Measurements from ENCODE around the gene OGDHL. TPM values are rescaled to one million over a fixed set of nuclear protein-coding genes. Genes with fewer than 3 reads are reported as not detected.
"Not testable (repeated sequence)": the region's sequence is repeated elsewhere in the genome, so short reads cannot be mapped to it uniquely, and the experiment has no call there.

OGDHL gene
- total RNA-seq, 2 donors from 2014 or later = 1.1 to 1.3 TPM

DNA sequence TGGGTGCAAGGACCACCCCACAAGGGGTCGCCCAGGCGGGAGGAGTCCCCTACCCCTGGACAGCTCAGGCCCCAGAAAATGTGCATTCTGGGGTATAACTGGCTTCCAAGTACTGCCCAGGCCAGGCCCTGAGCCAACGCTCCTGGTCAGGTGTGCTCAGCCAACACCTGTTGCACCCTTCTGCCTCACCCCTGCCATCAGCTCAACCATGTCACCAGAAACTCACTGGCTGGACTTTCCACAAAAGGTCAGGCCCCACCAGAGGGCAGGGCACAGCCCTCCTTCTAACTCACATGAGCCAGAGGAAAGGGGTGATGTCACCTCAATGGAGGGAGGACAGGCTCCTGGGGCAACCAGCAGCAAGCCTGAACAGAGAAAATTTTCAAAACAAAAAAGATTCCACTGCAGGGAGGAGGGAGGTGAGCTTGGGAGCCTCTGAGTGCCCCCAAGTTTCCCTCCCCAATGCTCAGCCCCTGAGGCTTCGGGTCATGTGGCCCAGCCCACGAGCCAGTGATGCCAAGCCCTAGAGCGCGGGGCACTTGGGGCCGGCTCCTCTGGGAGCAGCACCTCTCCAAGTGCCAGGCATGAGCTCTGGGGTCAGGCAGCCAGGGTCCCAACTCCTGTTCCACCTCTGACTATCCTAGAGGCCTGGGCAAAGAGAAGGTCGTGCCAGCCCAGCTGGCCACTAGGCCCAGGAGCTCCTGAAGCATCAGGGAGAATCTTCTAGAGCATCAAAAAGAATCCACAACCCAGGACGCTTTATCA is 2.2 kb downstream of the OGDHL start:
- ATAC-seq = no peak

DNA sequence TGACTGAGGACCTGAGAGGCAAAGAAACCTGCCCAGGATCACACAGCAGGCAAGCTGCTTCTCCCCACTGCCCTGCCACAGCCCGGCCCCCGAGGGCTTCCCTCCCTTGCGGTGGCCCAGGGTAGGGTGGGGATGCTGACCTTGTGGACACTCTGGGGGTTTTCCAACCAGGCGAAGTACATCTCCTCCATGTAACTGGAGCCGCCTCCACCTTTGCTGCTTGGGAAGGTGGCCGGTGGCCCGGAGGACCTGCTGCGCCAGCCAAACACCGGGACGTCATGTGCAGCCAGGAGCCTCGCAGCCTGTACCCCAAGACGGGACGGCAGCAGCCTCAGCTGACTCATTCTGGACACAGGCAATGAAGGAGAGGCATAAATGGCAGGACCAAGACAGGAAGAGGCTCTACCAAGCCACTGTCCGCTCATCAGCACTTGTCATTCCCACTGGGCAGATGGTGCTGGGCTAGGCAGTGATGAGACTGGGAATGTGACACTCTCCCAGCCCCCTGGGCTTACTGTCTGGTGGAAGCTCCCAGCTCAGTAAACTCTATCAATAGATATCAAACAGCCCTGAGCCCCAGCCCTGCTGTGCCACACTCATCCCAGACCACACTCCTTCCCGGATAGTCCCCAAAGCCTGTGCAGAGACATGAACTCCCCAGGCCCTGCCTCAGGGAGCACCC is 3.7 kb downstream of the OGDHL start:
- DNase-seq = no peak
- ATAC-seq = no peak
- intact Hi-C loops (cut with DNase I, micrococcal nuclease) = no loop called here

More for the DNA sequence above, 2.2 kb downstream of the OGDHL start:
- intact Hi-C loops (cut with DNase I, micrococcal nuclease) = no loop called here
- DNase-seq = no peak

DNA sequence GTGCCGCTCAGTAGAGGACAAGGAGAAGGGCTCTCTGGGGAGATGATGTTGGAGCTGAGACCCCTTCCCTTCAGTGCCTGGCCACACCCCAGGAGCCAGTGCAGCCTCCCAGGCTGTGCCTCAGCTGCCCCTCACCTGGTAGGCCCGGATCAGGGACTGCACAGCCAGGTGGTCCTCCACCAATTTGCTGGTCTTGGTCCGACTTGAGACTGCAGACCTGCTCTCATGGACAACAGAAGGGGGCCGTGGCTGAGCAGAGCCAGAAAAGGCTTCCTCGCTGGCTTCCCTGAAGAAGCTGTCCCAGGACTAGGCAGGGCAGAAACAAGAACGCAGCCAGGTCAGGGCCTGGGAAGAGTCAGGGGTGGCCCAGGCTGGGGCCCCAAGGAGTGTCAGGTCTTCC is 5.5 kb downstream of the OGDHL start:
- ATAC-seq (no peak), DNase-seq (no peak)
- intact Hi-C loops (cut with DNase I, micrococcal nuclease) = no loop called here

DNA sequence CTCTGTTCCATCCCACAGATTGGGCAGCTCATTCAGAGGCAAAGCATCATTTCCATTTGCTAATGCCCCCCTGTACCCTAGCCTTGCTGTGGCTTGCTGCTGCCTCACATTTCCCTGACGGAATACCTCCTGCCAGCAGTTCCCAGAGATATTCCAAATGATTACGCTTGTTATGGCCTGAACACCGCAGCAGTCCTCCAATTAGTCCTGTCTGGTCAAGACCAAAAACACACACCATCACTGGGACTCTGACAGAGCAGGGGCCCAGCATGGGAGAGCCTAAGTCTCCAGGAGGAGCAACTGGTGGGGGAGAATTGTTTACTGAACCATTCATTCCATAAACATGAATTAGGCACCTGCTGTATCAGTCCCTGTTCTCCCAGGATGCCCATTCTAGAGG is 6.1 kb downstream of the OGDHL start:
- DNase-seq = no peak
- intact Hi-C loops (cut with DNase I, micrococcal nuclease) = no loop called here
- no peak for ATAC-seq

DNA sequence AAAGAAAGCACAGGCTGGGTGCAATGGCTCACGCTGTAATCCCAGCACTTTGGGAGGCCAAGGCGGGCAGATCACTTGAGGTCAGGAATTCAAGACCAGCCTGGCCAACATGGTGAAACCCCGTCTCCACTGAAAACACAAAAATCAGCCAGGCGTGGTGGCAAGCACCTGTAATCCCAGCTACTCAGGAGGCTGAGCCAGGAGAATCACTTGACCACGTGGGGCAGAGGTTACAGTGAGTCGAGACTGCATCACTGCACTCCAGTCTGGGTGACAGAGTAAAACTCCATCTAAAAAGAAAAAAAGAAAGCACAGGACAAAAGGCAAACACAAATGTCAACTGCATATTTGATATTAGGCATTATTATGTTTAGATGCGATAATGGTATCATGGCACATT is 7.2 kb downstream of the OGDHL start:
- ATAC-seq; intact Hi-C loops (cut with DNase I, micrococcal nuclease); DNase-seq: not testable (repeated sequence)

DNA sequence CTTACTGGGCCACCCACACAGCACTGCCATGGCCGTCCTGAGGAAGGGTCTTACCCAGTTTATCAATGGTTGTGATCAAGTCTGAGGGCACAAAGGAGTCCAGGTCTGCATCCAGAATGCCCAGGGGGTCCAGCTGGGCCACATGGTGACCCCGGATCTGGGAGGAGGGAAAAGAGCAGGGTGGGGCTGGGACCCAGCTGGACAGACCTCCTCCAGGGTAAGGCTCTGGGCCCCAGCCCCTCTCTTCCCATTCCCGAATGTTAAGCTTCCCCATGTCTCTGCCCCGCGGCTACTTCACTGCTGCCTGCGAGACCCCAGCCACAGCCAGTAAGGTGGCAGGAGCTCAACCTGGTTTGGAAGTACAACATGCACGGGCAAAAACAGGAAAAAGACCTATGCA is 9.5 kb downstream of the OGDHL start:
- DNase-seq (no peak), ATAC-seq (no peak)
- intact Hi-C loops (cut with DNase I, micrococcal nuclease) = no loop called here

DNA sequence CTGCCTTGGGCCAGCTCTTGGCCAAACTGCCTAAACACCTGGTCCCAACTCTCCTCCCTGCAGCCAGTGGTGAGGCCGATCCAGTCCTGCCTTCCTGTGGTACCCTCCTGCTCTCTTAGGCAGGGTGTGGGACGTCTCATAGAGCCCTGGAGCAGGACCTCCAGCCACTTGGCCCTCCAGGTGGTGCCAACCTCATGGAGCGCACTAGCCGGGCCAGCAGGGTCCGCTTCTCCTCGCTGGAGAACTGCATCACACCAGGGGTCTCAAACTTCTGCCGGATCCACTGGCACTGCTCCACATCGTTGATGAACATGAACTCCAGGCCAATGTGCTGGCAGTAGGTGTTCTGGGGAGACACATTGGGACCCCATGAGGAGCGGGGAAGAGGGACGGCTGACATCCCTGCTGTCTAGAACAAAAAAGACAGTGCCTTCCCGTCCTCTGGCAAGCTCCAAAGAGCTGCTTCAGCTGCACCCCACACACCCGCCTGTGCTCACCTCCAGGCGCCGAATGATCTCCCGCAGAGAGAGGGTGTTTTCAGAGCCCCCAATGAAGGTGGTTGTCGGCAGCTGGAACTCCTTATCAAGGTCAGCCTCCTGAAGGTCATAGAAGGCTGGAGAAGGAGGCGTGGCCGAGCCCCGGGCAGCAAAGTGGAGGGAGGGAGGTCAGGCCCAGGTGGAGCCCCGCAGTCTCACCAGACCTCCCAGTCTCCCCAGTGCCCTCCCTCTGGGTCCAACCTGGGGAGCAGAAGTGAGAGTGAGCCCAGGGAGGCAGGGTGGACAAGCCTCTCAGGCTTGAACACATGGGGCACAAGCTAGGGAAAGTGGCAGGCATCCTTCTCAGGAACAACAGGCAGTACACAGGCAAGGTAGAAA is 10.2 kb downstream of the OGDHL start:
- no peak for DNase-seq
- intact Hi-C loops (cut with DNase I, micrococcal nuclease) = no loop called here
- ATAC-seq = no peak

- no peak for ATAC-seq
- no peak for DNase-seq
- intact Hi-C loops (cut with DNase I, micrococcal nuclease) = no loop called here
Measured at GRCh38 chr10:49751216-49751615, 10.9 kb downstream of the OGDHL start.

DNA sequence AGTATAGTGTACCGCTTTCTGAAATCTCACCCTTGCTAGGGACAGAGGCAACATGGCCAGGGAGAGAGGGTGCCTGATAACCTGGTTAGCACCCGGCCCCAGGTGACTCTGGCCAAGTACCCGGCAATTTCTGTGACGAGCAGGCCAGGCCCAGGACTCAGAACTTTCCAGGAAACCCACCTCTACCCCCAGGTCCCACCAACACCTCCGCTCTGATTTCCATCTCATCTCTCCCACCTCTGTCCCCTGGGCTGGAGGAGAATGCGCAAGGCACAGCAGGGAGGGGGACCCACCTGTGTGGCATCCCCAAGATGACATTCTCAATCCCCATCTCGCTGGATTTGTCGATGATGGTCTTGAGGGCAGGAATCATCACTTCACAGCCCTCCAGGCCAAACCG is 11.6 kb downstream of the OGDHL start:
- intact Hi-C loops (cut with DNase I, micrococcal nuclease) = no loop called here
- no peak for DNase-seq
- ATAC-seq = no peak

DNA sequence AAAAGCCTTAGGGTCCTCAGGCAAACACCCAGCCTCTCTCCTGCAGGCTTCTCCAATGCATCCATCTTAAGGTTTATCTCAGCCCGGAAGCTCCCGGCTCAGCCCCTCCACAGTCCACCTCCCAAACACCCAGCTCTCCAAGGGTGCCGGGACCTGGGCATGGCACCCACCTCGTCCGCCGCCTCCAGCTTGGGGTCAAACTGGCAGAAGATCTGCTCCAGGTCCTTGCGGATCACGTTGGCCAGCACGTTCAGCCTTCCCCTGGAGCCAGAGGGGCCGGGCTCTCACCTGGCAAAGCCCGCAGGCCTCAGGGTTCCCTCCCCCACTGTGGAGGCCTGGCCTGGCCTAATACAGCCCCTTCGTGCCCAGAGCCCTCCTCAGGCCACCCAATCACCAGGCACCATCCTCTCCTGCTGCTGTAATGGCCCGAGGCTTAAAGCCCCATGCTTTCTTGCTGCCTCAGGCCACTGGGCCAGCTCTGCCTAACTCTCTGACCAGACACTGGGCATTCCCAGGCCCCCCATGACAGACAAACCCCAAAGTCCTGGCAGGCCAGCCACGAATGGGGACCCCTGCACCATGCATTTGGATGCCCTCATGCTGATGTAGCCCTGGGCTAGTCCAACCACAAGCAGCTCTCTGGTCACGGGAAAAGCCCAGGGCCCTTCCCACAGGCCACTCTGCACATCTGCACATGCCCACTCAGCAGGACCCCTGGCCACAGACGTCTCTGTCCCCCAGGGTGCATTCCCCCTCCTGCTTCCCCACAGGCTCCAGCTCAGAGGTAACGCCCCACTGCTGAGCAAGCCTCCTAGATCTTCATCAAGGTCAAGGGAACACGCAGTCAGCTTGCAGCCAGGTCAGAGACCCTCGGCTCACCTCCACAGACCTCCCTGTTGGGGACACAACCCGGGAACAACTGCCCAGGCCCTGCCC is 12.3 kb downstream of the OGDHL start:
- no peak for DNase-seq
- intact Hi-C loops (cut with DNase I, micrococcal nuclease) = no loop called here
- no peak for ATAC-seq

GRCh38 chr10:49749144-49749543 is 13.0 kb downstream of the OGDHL start:
- ATAC-seq = no peak
- intact Hi-C loops (cut with DNase I, micrococcal nuclease) = no loop called here
- no peak for DNase-seq

- DNase-seq (no peak), ATAC-seq (no peak)
- intact Hi-C loops (cut with DNase I, micrococcal nuclease) = no loop called here
Measured at GRCh38 chr10:49748006-49748405, 14.1 kb downstream of the OGDHL start.

DNA sequence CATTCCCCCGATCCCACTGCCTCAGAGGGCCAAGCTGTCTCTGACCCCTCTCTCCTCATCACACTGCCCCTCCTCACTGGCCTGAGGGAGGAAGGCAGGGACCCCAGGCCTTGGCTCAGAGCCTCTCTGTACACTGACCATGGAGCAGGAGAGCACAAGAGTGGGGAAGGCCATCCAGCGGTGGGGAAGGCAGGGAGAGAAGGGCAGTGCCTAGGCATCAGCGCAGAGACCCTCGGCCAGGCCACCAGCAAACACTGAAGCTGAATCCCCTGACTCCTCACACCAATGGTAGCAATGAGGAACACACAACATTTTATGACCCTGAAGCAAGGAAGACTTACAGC is 14.8 kb downstream of the OGDHL start:
- ATAC-seq (no peak), DNase-seq (no peak)
- intact Hi-C loops (cut with DNase I, micrococcal nuclease) = no loop called here

- DNase-seq = no peak
- no peak for ATAC-seq
- intact Hi-C loops (cut with DNase I, micrococcal nuclease) = no loop called here
Measured at GRCh38 chr10:49746626-49747302, 15.4 kb downstream of the OGDHL start.

DNA sequence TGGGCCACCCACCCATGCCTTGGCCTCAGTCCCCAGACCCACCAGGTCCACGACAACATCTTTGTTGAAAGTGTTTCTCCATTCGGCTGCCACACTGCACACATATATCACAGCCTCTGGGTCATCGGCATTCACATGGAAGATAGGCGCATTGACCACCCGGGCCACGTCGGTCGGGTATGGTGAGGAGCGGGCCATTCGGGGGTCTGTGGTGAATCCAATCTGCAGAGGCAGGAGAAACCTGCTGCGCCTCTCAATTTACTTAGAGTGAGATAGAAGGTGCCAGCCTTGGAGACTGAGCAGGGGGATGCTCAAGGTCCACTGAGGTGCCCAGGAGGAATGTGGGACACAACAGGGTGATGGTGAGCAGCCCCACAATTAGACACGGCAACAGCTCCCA is 16.4 kb downstream of the OGDHL start:
- no peak for ATAC-seq
- intact Hi-C loops (cut with DNase I, micrococcal nuclease) = no loop called here
- DNase-seq = no peak

DNA sequence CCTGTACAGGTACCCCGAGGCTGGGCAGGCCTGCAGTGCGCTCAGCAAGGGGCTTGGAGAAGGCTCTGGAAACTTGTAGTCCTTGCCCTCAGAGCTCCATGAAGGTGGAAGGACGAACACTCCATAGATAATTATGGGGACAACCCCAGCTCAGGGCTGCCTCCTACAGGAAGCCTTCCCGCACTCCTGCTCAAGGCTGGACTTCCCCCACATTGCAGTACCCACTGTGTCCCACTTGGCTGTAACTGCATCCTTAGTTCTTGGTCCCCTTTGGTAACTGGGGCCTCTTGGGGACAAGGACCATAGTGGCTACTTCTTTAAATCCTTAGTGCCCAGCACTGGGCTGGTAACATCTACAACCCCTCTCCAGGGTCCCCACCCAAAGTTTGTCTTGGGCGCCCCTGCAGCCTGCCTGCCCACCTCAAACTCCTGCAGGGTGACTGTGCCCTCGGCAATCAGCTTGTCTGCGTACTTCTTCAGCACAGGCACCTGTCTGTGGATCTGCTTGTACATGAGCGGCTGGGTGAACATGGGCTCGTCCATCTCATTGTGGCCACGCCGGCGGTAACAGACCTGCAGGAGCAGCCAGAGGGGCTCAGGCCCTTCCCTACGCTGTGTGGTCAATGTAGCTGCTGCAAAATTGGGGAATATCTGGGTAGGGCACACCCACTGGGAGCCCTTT is 17.1 kb downstream of the OGDHL start:
- DNase-seq (no peak), ATAC-seq (no peak)
- intact Hi-C loops (cut with DNase I, micrococcal nuclease) = no loop called here

- no peak for DNase-seq
Measured at GRCh38 chr10:49744091-49744685, 17.9 kb downstream of the OGDHL start.

More at GRCh38 chr10:49744091-49744685, 17.9 kb downstream of the OGDHL start:
- no peak for ATAC-seq
- intact Hi-C loops (cut with DNase I, micrococcal nuclease) = no loop called here

All from left colon (tissue), 2 donors.